HAP-1 (cell line): ENCODE results near the gene HHAT.

Experiments
- DNase-seq, 2 experiments: peaks; one replicate each; pipeline ENCODE4 v3.0.0-alpha.2; 2016 to 2020; ENCODE audit warnings: low spot score in 2 of 2
- H3K27me3 ChIP-seq: fragments of 250-450 bp; sonication (Bioruptor Pico); 2 replicates; pipeline ENCODE4 v1.5.1; 2020; ENCODE audit warnings: low read depth, mild to moderate bottlenecking, moderate library complexity
- H3K36me3 ChIP-seq: fragments of 250-450 bp; sonication (Bioruptor Pico); replicated peaks from 2 replicates; pipeline ENCODE4 v1.5.1; 2020; ENCODE audit warnings: mild to moderate bottlenecking
- H3K4me1 ChIP-seq: fragments of 250-450 bp; sonication (Bioruptor Pico); 2 replicates; pipeline ENCODE4 v1.5.1; 2020; ENCODE audit warnings: mild to moderate bottlenecking
- H3K4me3 ChIP-seq: fragments of 250-450 bp; sonication (Bioruptor Pico); 2 replicates; pipeline ENCODE4 v1.5.1; 2020; ENCODE audit warnings: mild to moderate bottlenecking, moderate library complexity
- H3K9me3 ChIP-seq: fragments of 250-450 bp; sonication (Bioruptor Pico); 2 replicates; pipeline ENCODE4 v1.5.1; 2020; ENCODE audit warnings: mild to moderate bottlenecking, moderate library complexity
- in situ Hi-C: fragments of 300-500 bp; cut with MboI; formaldehyde crosslinking; loops from 3 replicates; pipeline ENCODE4 v1.14.3; 2020; ENCODE audit warnings: low sequenced_read_pairs, inconsistent platforms, mixed read lengths

Gene HHAT

DNA sequence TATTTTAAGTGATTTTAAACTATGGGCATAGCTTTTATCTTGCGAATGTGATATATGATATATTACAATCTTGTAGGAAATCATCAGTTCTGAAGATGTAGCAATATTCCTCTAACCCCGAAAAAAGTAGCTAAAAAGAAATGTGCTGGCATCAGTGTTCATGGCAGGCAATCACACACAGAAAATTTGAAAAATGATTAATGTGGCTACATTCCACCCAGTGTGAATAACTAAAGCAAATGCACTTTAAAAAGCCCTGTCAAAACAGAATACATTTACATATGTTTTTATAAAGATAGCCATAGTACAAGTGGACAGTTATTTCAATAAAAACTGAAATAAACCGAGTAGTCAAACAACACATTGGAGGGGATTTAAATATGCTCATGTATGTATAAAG is 260.2 kb downstream of the HHAT start:
- no peaks in the 10 kb centered on the region; the same call in 1 of the 2 replicates for H3K27me3 ChIP-seq
- no peaks in the 10 kb centered on the region for H3K36me3 ChIP-seq
- no peak for DNase-seq
- H3K4me1 ChIP-seq, result no peaks in the 10 kb centered on the region
- H3K9me3 ChIP-seq, result no peaks in the 10 kb centered on the region
- no peak overlapping the region for H3K4me3 ChIP-seq
- in situ Hi-C loops, result loop anchor here (25.0 kb wide), 1 partner anchor 548 kb away; the partner anchor contains the start of gene KCNH1

DNA sequence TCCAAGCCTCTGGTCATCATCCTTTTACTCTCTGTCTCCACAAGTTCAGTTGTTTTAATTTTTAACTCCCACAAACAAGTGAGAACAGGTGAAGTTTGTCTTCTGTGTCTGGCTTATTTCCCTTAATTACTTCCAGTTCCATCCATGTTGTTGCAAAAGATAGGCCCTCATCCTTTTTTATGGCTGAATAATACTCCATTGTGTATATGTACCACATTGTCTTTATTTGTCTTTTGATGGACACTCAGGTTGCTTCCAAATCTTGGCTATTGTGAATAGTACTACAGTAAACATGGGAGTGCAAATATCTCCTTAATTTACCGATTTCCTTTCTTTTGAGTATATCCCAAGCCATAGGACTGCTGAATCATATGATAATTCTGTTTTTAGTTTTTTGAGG is 262.5 kb downstream of the HHAT start:
- H3K4me3 ChIP-seq, result no peak overlapping the region
- H3K27me3 ChIP-seq, result no peaks in the 10 kb centered on the region; the same call in 1 of the 2 replicates
- no peaks in the 10 kb centered on the region for H3K9me3 ChIP-seq
- in situ Hi-C loops, result loop anchor here (25.0 kb wide), 1 partner anchor 546 kb away; the partner anchor contains the start of gene KCNH1
- no peaks in the 10 kb centered on the region for H3K4me1 ChIP-seq
- no peaks in the 10 kb centered on the region for H3K36me3 ChIP-seq
- DNase-seq, result no peak

DNA sequence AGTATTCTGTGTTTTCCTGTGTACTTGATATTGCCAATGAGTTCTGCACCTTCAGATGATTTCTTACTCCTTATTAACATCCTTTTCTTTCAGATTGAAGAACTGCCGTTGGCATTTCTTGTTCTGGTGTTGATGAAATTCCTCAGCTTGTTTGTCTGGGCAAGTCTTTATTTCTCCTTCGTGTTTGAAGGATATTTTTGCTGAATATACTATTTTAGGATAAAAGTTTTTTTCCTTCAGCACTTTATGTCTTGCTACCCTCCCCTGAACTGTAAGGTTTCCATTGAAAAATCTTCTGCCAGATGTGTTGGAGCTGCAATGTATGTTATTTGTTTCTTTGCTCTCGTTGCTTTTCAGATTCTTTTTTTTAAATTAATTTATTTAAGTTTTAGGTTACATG is 265.9 kb downstream of the HHAT start:
- no peaks in the 10 kb centered on the region for H3K36me3 ChIP-seq
- no peaks in the 10 kb centered on the region for H3K9me3 ChIP-seq
- in situ Hi-C loops, result loop anchor here (25.0 kb wide), 1 partner anchor 543 kb away; the partner anchor contains the start of gene KCNH1
- DNase-seq, result no peak
- H3K27me3 ChIP-seq, result no peaks in the 10 kb centered on the region; the same call in 1 of the 2 replicates
- no peaks in the 10 kb centered on the region for H3K4me1 ChIP-seq
- no peak overlapping the region for H3K4me3 ChIP-seq

DNA sequence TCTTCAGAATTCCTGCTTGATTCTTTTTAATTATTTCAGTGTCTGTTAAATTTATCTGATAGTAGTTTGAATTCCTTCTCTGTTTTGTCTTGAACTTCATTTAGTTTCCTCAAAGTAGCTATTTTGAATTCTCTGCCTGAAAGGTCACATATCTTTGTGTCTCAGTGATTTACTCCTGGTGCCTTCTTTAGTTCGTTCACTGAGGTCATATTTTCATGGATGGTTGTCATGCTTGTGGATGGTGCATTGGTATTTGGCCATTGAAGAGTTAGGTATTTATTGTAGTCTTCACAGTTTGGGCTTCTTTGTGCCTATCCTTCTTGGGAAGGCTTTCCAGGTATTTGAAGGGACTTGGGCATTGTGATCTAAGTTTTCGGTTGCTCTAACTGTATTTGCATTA is 267.9 kb downstream of the HHAT start:
- in situ Hi-C loops, result loop anchor here (25.0 kb wide), 1 partner anchor 541 kb away; the partner anchor contains the start of gene KCNH1

DNA sequence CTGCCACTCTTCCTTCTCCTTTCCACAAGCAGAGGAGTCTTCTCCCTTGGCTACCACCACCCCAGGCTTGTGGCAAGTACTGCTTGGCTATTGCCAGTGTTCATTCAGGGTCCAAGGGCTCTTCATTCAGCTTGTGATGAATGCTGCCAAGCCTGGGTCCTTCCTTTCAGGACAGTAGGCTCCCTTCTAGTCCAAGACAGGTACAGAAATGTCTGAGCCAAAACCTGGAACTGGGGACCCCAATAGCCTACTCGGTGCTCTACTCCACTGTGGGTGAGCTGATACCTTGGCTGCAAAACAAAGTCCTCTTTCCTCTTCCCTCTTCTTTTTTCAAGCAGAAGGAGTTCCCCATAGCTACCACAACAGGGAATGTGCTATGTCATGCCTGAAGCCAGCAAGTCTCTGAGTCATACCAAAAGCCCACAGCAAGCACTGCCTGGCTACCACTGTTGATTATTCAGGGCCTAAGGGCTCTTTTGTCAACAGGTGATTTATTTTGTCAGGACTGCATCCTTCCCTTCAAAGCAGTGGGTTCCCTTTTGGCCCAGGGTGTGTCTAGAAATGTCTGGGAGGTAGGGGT is 268.9 kb downstream of the HHAT start:
- Histone ChIP-seq H3K27me3 (no peaks in the 10 kb centered on the region; the same call in 1 of the 2 replicates), H3K4me1 (no peaks in the 10 kb centered on the region), H3K36me3 (no peaks in the 10 kb centered on the region), H3K4me3 (no peak overlapping the region), H3K9me3 (no peaks in the 10 kb centered on the region)
- in situ Hi-C loops, result loop anchor here (25.0 kb wide), 1 partner anchor 540 kb away; the partner anchor contains the start of gene KCNH1
- no peak for DNase-seq

More for the DNA sequence above, 267.9 kb downstream of the HHAT start:
- Histone ChIP-seq H3K27me3 (no peaks in the 10 kb centered on the region; the same call in 1 of the 2 replicates), H3K9me3 (no peaks in the 10 kb centered on the region), H3K4me3 (no peak overlapping the region), H3K4me1 (no peaks in the 10 kb centered on the region), H3K36me3 (no peaks in the 10 kb centered on the region)
- DNase-seq, result no peak

DNA sequence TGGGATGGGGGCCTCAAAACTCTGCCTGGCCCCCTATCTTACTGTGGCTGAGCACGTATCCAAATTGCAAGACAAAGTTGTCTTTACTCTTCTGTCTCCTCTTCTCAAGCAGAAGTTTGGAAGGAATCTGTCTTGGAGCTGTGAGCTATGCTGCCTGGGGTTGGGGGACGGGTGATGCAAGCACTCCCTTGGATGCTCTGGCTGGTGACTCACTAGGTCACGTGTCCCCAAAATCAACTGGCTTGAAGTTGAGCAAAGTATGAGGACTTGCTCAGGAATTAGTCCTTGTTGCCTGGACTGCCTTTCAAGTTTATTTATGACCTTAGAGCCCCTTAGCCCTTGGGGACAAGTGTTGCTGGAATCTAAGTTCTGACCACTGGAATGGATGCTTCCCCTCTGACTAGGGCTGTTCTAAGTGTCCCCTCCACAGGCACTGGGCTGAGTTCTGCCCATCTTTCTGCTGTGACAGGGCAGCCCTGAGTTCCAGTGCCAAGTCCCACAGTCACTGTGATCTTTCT is 269.5 kb downstream of the HHAT start:
- in situ Hi-C loops, result loop anchor here (25.0 kb wide), 1 partner anchor 539 kb away; the partner anchor contains the start of gene KCNH1
- no peaks in the 10 kb centered on the region for H3K9me3 ChIP-seq
- no peaks in the 10 kb centered on the region for H3K4me1 ChIP-seq
- no peaks in the 10 kb centered on the region; the same call in 1 of the 2 replicates for H3K27me3 ChIP-seq
- DNase-seq, result no peak
- H3K36me3 ChIP-seq, result no peaks in the 10 kb centered on the region
- H3K4me3 ChIP-seq, result no peak overlapping the region

DNA sequence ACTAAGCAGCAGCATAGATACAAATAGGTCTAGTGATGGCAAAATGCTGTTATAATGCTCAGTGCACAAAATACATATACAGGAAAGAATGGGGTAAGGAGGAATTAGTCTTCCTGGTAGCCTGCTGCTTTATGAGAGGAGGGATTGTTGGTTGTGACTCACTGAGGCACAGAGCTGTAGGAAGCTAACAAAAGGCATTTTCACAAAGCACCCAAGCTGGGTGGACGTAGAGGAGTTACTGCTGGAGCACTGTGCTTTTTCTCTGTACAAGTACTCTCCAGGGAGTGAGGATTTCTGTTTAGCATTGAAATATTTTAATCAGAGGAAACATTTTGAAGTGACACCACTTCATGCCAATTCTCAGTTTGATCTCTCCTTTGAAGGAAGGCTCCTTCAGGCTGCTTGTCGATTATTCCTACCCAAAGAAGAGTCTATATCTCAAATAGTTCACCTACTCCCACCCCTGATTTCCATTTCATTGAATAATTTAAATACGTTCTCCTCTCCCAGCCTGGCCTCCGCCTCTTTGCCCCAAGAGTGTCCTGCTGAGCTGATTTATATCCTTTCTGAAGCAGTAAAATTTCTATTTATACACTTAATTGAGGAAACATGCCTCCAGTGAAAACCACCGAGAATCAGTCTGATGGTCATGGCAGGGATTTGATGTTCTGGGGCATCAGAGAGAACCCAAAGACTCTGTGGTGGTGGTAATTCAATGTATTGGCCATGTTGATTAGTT is 271.9 kb downstream of the HHAT start:
- no peaks in the 10 kb centered on the region for H3K9me3 ChIP-seq
- no peaks in the 10 kb centered on the region for H3K4me1 ChIP-seq
- in situ Hi-C loops, result no loop called here
- no peak overlapping the region for H3K4me3 ChIP-seq
- no peak for DNase-seq
- no peaks in the 10 kb centered on the region for H3K36me3 ChIP-seq
- H3K27me3 ChIP-seq, result no peaks in the 10 kb centered on the region

DNA sequence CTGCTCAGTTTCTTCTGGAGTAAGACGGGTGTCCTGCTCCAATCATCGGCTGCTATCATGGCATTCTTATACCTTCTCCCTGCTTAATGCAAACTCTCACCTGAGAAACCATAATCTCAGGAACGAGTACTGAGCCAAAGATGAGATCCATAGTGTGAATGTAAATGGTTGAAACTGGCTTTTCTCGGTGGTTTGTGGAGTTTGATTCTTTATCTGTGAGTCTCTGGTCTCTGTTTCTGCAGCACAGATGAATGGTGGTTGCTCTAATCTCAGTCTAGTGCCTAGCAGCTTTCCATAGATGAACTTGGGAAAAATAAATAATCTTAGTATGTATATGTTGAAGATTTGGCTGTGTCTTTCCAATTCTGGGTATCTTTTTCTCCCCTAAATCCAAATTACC is 274.4 kb downstream of the HHAT start:
- in situ Hi-C loops, result no loop called here
- no peaks in the 10 kb centered on the region for H3K9me3 ChIP-seq
- no peaks in the 10 kb centered on the region for H3K27me3 ChIP-seq
- no peaks in the 10 kb centered on the region for H3K36me3 ChIP-seq
- no peak overlapping the region for H3K4me3 ChIP-seq
- DNase-seq, result no peak
- H3K4me1 ChIP-seq, result no peaks in the 10 kb centered on the region

DNA sequence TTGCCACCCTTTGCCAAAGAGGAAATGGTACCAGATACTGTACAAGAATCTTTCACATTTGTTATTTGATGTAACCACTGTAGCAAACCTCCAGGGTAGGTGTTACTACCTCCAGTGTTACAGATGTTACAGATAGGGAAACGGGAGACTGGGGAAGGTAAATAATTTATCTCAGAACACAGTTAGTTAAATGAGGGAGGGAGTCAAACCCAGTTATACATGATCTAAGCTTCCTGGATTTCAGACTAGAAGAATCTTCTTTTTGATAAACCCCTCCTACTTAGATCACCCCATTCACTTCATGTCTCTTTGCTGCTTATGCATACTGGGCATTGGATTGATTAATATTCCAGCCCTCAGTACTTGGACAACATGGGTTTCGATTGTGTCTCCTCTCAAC is 276.4 kb downstream of the HHAT start:
- Histone ChIP-seq H3K27me3 (no peaks in the 10 kb centered on the region), H3K4me1 (no peaks in the 10 kb centered on the region), H3K4me3 (no peak overlapping the region), H3K9me3 (no peaks in the 10 kb centered on the region), H3K36me3 (no peaks in the 10 kb centered on the region)
- no peak for DNase-seq
- in situ Hi-C loops, result no loop called here

DNA sequence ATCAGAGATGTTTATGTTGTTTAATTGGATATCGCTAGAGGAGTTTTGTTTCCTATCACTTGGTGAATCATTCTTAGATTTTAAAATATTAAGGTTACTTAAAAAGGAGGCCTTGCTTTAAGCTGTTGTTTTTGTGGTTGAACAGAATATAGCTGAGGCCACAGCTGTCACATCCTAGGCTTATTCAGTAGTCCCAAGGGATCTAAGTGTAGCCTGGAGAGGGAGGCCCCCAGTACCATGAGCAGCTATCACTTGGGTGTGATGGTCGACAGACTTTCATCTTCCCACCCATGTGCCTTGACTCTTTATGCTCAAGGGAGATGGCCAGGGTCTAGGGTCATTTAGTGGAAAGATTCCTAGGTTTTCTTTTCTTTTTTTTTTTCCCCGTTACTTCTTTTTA is 278.7 kb downstream of the HHAT start:
- Histone ChIP-seq H3K27me3 (no peaks in the 10 kb centered on the region), H3K4me3 (no peak overlapping the region), H3K36me3 (no peaks in the 10 kb centered on the region), H3K9me3 (no peaks in the 10 kb centered on the region), H3K4me1 (no peaks in the 10 kb centered on the region)
- DNase-seq, result no peak
- in situ Hi-C loops, result no loop called here

DNA sequence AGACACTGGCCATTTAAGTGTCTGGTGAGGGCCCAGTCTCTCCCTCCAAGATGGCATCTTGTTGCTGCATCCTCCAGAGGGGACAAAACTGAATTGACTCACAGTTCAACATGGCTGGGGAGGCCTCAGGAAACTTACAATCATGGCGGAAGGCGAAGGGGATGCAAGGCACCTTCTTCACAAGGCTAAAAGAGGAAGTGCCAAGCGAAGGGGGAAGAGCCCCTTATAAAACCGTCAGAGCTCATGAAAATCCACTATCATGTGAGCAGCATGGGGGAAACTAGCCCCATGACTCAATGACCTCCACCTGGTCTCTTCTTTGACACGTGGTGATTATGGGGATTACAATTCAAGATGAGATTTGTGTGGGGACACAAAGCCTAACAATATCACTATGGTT is 280.1 kb downstream of the HHAT start:
- Histone ChIP-seq H3K4me3 (no peak overlapping the region), H3K36me3 (no peaks in the 10 kb centered on the region), H3K27me3 (no peaks in the 10 kb centered on the region), H3K4me1 (no peaks in the 10 kb centered on the region), H3K9me3 (no peaks in the 10 kb centered on the region)
- in situ Hi-C loops, result no loop called here
- DNase-seq, result no peak

DNA sequence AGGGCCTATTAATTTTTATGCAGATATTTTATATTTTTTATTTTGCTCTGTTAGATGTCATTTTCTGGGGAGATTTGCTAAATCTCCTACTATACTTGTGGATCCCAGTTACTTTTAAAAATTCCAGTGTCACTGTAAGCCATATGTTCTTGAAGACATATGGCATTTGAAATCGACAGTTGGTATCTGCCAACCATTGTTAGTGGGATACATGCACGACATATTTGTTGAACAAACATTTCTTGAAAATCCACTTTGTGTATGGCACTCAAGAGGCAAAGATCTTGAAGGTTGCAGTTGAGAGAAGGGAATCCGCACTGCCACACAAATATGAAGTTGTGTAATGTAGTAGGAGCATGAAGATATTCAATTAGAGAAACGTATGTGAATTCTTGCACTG is 287.7 kb downstream of the HHAT start:
- in situ Hi-C loops, result no loop called here

DNA sequence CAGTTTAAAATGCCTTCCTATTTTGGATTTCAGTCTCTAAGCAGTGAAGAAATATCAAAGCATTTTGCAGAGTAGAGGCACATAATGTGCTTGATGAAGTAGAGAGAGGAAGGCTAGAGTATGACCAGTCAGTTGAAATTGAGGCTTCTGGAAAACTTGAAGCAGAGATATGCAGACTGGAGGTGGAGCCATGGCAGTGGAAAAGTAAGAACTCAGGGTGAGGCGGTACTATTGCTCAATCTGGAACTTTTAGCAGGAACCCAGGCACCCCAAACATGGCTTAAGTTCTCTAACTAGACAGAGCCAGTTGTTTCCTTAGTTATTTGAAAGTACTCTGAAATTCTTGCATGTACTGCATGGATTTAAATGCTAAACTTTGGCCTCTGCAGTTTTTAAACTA is 288.6 kb downstream of the HHAT start:
- Histone ChIP-seq H3K27me3 (peaks cover 4% of the 10 kb centered on the region; the same call in 1 of the 2 replicates), H3K9me3 (no peaks in the 10 kb centered on the region), H3K4me1 (no peaks in the 10 kb centered on the region), H3K36me3 (no peaks in the 10 kb centered on the region), H3K4me3 (no peak overlapping the region)
- DNase-seq, result no peak
- in situ Hi-C loops, result no loop called here

More for the DNA sequence above, 287.7 kb downstream of the HHAT start:
- Histone ChIP-seq H3K36me3 (no peaks in the 10 kb centered on the region), H3K9me3 (no peaks in the 10 kb centered on the region), H3K27me3 (peaks cover 4% of the 10 kb centered on the region; the same call in 1 of the 2 replicates), H3K4me1 (no peaks in the 10 kb centered on the region), H3K4me3 (no peak overlapping the region)
- DNase-seq, result no peak

DNA sequence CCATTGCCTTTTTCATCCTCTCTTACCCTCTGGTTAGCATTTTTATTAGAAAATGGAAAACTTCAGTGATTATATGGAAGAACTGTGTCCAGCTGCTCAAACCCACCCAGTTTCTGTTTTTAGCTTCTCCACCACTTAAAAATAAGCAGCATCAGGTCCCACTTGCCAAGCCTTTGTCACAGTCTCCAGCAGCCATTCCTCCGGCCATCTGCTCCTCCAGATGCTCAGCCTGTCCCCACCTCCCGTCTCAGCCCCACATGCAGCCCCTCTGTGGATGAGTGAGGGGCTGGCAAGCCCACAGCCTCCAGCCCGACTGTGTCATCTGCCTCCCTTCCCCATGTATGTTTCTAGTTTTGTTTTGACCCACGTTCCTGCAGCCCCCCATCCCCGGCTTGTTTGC is 289.7 kb downstream of the HHAT start:
- Histone ChIP-seq H3K36me3 (no peaks in the 10 kb centered on the region), H3K4me3 (no peak overlapping the region), H3K9me3 (no peaks in the 10 kb centered on the region), H3K4me1 (no peaks in the 10 kb centered on the region), H3K27me3 (peaks cover 4% of the 10 kb centered on the region; the same call in 1 of the 2 replicates)
- DNase-seq, result no peak
- in situ Hi-C loops, result no loop called here
